Measurements from ENCODE around the gene MAN2A1. TPM values are rescaled to one million over a fixed set of nuclear protein-coding genes. Genes with fewer than 3 reads are reported as not detected.
"Not testable (repeated sequence)": the region's sequence is repeated elsewhere in the genome, so short reads cannot be mapped to it uniquely, and the experiment has no call there.

The MAN2A1 gene
- total RNA-seq, 2 donors from 2014 or later = 29.6 to 36.2 TPM

GRCh38 chr5:109757490-109757889 is 67.8 kb downstream of the MAN2A1 start:
- DNase-seq (ENCODE audit: low spot score) = no peak
- no peak overlapping the region for H3K4me3 ChIP-seq

GRCh38 chr5:109759306-109759705 is 69.6 kb downstream of the MAN2A1 start:
- H3K27ac ChIP-seq = no peak overlapping the region
- TF ChIP-seq POLR2A (IDR thresholded peaks at IDR 0.05) (no peak), POLR2AphosphoS5 (IDR thresholded peaks at IDR 0.05) (no peak)
- no peaks in the 10 kb centered on the region for H3K36me3 ChIP-seq
- H3K9me3 ChIP-seq = no peaks in the 10 kb centered on the region
- DNase-seq (ENCODE audit: low spot score) = no peak
- no peak overlapping the region for H3K4me3 ChIP-seq
- H3K4me1 ChIP-seq (replicated peaks) = no peaks in the 10 kb centered on the region
- intact Hi-C loops (cut with DNase I) = no loop called here
- H3K27me3 ChIP-seq (replicated peaks; ENCODE audit: insufficient read depth) = no peaks in the 10 kb centered on the region

More at GRCh38 chr5:109757490-109757889, 67.8 kb downstream of the MAN2A1 start:
- intact Hi-C loops (cut with DNase I) = no loop called here
- Histone ChIP-seq H3K27ac (no peak overlapping the region), H3K27me3 (replicated peaks; ENCODE audit: insufficient read depth) (no peaks in the 10 kb centered on the region), H3K4me1 (replicated peaks) (no peaks in the 10 kb centered on the region), H3K36me3 (no peaks in the 10 kb centered on the region), H3K9me3 (no peaks in the 10 kb centered on the region)
- no peak for TF ChIP-seq POLR2A (IDR thresholded peaks at IDR 0.05)
- no peak for TF ChIP-seq CTCF (IDR thresholded peaks at IDR 0.05)
- TF ChIP-seq POLR2AphosphoS5 (IDR thresholded peaks at IDR 0.05) = no peak

GRCh38 chr5:109760130-109760529 is 70.4 kb downstream of the MAN2A1 start:
- H3K27me3 ChIP-seq (replicated peaks; ENCODE audit: insufficient read depth); H3K9me3 ChIP-seq; H3K4me1 ChIP-seq (replicated peaks); H3K27ac ChIP-seq; intact Hi-C loops (cut with DNase I); H3K4me3 ChIP-seq; DNase-seq (ENCODE audit: low spot score); H3K36me3 ChIP-seq: not testable (repeated sequence)
- WGBS = 94% methylated on average over 4 of the region's 4 CpGs

GRCh38 chr5:109762821-109763220 is 73.1 kb downstream of the MAN2A1 start:
- no peaks in the 10 kb centered on the region for H3K36me3 ChIP-seq
- no peak for TF ChIP-seq CTCF (IDR thresholded peaks at IDR 0.05)
- no peak for TF ChIP-seq POLR2AphosphoS5 (IDR thresholded peaks at IDR 0.05)
- TF ChIP-seq POLR2A (IDR thresholded peaks at IDR 0.05) = no peak
- DNase-seq (ENCODE audit: low spot score) = no peak
- H3K4me1 ChIP-seq (replicated peaks) = no peaks in the 10 kb centered on the region
- 91% methylated on average over 1 of the region's 1 CpG for WGBS
- no peak overlapping the region for H3K4me3 ChIP-seq
- H3K27me3 ChIP-seq (replicated peaks; ENCODE audit: insufficient read depth) = no peaks in the 10 kb centered on the region
- H3K9me3 ChIP-seq = no peaks in the 10 kb centered on the region
- H3K27ac ChIP-seq = no peak overlapping the region
- intact Hi-C loops (cut with DNase I) = no loop called here

DNA sequence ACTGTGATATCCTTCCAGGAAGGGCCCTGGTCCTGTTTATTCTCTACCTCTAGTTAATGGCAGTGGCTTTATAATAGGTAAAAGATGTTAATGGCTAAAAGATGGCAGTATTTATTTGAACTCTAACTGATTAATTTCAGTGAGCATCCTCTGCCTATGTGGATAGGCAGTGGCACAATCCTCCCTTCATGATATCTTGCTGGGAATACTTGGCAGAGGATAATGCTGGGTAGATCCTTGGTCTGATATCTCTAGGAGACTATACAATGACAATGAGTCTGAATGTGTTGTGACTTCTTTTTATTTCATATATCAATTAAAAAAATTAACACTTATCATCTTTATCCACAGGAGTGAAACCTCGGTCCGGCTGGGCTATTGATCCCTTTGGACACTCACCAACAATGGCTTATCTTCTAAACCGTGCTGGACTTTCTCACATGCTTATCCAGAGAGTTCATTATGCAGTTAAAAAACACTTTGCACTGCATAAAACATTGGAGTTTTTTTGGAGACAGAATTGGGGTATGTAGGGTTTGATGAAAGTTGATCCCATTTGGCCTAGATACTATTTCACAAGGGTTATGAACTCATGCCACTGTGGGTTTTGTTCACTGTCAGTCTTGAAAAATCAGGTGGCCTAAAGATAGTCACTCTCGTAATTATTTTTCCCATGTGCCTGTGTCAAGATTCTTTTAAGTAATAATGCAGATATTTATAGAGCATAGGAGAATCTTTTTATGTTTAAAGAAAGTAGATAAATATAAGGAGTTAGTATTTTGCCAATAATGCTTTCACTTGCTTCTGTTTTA is 77.7 kb downstream of the MAN2A1 start:
- DNase-seq (ENCODE audit: low spot score) = no peak
- H3K27me3 ChIP-seq (replicated peaks; ENCODE audit: insufficient read depth) = no peaks in the 10 kb centered on the region
- no peak overlapping the region for H3K4me3 ChIP-seq
- no peaks in the 10 kb centered on the region for H3K36me3 ChIP-seq
- TF ChIP-seq CTCF (IDR thresholded peaks at IDR 0.05) = no peak
- TF ChIP-seq POLR2A (IDR thresholded peaks at IDR 0.05) = no peak
- intact Hi-C loops (cut with DNase I) = no loop called here
- H3K27ac ChIP-seq = no peak overlapping the region
- H3K9me3 ChIP-seq = no peaks in the 10 kb centered on the region
- WGBS = 91% methylated on average over 4 of the region's 4 CpGs
- no peaks in the 10 kb centered on the region for H3K4me1 ChIP-seq (replicated peaks)

DNA sequence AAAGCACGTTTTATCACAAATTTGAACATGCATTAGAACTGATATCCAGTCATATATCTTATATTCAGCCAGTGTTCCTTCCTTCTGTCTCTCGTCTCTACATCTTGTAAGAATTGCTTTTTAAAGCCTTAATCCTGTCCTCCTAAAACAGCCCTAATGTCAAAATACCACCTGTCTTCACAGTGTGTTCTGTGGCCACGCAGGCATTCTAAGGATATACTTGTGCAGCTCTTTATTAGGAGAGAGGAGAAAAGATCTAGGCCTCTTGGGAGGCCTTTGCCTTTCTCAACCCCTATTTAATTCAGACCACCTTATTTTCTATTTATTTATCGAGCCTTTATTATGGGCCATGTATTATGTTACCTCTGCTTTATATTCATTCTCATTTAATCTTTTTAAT is 78.3 kb downstream of the MAN2A1 start:
- 94% methylated on average over 4 of the region's 4 CpGs for WGBS
- no peaks in the 10 kb centered on the region for H3K27me3 ChIP-seq (replicated peaks; ENCODE audit: insufficient read depth)
- H3K4me3 ChIP-seq = no peak overlapping the region
- H3K36me3 ChIP-seq = no peaks in the 10 kb centered on the region
- H3K27ac ChIP-seq = no peak overlapping the region
- no peaks in the 10 kb centered on the region for H3K9me3 ChIP-seq
- TF ChIP-seq CTCF (IDR thresholded peaks at IDR 0.05) (no peak), POLR2AphosphoS5 (IDR thresholded peaks at IDR 0.05) (no peak)
- intact Hi-C loops (cut with DNase I) = no loop called here
- no peak for DNase-seq (ENCODE audit: low spot score)
- no peaks in the 10 kb centered on the region for H3K4me1 ChIP-seq (replicated peaks)
